HG02852 (cell line): Measurements from ENCODE around the gene PLPP2.

Source experiments
- ATAC-seq: cut with Tn5 transposase; IDR thresholded peaks from one replicate; pipeline ENCODE4 v1.9.1; 2021; ENCODE audit warnings: mild to moderate bottlenecking, moderate library complexity; ENCODE audit not compliant: unreplicated experiment

Gene PLPP2

GRCh38 chr19:294946-295686, 3.9 kb upstream of the PLPP2 start:
- ATAC-seq, result no peak

GRCh38 chr19:294341-294945, 3.2 kb upstream of the PLPP2 start:
- no peak for ATAC-seq

DNA sequence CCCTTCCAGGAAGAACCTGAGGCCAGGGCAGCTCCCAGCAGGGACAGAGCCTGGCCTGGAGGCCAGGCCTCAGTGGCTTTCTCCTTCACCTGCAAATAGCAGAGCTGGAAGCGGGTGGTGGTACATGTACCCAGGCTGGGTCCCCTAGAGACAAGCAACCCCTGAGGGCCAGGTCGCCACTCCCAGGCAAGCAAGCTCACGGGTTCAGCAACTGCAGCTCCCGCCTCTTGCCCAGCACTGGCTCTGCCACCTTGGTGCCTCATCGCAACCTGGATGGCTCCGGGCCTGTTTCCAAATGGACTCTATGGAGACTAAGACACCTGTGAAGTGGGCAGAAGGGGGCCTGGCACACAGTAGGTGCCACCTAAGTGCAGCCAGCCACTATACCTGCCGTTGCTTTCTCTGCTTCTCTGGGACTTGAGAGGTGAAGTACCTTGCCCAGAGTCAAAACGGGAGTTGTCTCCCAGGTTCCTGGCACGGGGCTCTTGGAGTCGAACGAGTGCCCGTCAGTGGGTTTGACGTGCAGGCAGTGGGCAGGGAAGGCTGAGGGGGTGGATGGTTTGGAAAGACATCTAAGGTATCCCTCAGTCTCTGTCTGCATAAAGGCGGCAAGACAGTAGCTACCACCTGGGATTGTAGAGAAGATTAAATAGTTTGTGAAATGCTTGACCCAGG, 2.4 kb upstream of the PLPP2 start:
- ATAC-seq, result no peak

DNA sequence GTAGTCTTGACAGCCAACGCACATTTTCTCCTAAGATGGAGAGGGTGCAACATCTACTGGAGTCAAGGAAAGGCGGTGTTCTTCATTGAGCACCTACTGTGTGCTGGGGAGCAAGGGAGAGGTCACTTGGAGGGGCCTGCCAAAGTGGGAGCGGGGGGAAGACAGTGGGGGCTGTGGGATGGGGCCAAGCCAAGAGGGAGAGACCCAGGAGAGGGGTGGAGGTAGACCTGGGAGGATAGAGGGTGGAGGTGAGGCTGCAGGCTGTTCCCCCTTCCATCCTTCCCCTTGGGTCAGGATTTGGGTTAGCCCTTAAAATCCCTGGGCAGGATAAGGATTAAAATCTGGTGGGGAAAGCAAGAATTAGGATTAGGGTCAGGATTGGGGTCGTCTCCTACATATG, 1.7 kb upstream of the PLPP2 start:
- ATAC-seq, result no peak

DNA sequence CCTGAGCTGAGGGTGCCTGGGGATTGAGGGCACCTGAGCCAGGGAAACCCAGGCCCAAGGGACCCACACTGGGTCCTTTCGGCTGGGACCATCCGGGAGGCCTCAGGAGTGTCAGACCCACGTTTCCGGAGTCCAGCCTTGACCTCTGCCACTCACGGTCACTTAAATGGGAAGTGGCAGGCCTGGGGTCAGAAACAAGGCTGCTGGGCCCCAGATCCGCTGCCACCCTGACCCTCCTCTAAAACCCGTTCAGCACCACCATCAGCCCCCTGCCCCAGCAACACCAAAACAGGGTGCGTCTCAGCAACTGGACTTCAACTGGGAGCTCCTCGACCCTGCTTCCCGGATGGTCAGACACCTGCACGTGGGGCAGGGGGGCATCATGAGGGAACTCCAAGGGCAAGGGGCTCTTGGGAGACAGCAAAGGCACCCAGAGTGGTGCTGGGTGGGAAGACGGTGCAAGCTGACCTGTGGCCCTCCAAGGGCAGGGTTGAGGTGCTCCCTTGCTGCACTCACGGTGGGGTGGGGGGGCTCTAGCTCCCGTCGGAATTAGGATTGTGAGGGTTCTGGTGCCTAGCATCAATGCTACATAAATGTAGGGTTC, 1.2 kb upstream of the PLPP2 start:
- ATAC-seq, result no peak

DNA sequence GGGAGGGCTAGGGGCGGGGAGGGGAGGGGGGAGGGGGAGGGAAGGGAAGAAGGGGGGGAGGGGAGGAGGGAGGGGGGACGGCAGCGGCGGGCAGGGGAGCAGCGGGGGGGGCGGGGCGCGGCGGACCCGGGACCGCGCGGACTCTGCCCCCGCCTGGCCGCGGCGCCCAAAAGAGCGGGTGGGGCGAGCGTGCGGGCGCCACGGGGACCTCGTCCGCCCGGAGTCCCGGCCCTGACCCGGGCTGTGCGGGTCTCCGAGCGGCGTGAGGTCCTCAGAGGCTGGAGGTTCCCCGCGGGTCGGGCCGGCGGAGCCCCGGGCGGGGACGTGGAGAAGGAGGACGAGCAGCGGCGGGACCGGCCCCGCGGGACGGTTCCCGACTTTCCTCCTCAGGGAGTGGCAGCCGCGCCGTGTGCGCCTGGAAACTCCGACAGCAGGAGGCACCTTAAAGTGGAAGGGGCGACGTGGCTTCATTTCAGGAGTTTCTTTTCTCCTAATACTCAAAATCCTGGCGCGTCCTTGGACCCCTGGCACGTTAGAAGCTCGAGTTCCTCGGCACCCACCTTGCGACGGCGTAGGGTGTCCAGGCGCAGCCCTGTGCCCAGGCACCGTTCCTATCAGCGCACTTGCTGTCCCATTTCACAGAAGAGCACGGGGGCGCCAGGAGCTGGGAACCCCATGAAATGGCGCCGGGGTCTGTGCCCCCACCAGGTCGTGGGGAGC, 518 bp upstream of the PLPP2 start:
- ATAC-seq, result no peak

DNA sequence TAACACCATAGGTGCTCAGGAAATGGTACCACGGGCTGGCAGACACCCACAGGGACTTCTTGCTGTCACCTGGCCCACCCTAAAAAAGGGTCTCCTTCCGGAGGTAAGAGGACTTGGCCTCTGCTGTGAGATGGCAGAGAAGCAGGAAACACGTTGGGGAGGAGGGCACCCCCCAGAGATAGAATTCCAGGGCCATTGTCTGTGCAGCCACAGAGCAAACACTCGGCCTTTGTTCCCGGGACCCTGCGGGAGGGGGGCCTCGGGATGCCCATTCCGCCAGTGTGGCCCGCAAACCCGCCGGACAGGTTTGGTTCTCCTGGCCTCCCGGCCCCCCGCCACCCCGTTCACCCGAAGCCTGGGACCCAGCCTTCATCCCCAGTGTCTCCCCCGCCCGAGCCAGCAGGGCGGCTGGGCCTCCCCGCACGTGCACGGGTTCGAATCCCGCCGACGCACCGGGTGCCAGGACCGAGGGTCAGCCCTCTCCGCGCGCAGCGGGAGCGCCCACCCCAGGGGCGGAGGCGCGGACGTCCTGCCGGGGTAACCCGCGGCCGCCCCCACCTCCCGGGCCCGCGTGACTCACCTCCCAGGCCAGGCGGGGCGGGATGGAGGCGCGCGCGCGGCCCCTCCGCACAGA, 714 bp downstream of the PLPP2 start:
- ATAC-seq, result no peak

- no peak for ATAC-seq
Observed at GRCh38 chr19:289651-290371, 1.4 kb downstream of the PLPP2 start.

DNA sequence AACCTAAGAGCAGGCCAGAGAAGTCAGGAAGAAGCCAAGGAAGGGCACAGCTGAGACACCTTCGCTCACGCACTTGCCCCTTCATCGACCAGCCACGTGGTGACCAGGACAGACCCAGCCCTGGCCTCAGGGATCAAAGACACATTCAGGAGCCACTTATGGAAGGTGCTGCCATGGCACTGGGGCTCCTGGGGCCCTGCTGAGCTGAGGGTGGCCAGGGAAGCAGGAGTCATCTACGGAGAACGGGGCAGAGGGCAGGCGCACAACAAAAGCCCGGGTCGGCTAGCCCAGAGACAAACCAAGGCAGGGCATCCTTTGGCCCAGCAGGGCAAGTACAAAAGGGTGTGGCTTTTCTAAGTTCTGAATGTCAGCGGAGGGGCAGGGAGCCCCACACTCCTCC, 2.3 kb downstream of the PLPP2 start:
- ATAC-seq, result no peak

- no peak for ATAC-seq
Observed at GRCh38 chr19:287381-287871, 3.8 kb downstream of the PLPP2 start.

DNA sequence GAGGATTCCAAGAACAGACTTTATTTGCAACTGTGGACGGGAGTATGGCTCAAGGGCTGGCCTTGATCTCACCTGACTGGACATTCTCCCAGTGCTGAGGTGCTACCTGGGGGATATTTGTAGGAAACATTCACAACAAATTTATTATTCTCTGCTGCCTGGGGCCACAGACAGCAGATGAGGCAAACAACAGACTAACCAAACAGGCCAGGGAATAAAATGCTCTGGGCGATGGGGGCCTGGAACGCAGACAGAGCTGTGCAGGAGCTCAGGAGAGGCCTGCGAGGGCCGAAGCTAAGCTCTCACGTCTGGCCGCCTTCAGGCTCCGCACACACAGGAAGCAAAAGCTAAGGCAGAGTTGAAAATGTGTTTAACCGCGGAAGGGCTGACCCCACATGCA, 7.8 kb downstream of the PLPP2 start:
- ATAC-seq, result no peak

DNA sequence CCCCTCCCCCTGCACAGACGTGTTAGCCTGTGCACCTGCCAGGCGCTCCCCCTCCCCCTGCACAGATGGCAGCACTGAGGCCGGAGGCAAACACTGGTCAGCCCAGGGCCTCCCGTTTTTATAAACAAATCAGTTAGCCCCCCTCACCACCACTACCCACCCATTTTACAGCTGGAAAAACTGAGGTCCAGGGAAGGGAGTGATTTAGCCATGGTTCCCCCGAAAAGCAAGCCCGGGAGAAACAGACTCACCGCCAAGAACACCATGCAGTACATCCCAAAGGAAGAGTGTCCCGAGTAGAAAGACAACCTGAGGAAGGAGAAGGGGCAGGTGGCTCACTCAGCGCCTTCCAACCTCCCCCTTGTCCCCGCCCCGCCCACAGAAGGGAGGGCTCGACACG, 8.7 kb downstream of the PLPP2 start:
- no peak for ATAC-seq

- no peak for ATAC-seq
Observed at GRCh38 chr19:281992-282391, 9.2 kb downstream of the PLPP2 start.

GRCh38 chr19:281156-281853, 9.9 kb downstream of the PLPP2 start:
- ATAC-seq, result no peak

DNA sequence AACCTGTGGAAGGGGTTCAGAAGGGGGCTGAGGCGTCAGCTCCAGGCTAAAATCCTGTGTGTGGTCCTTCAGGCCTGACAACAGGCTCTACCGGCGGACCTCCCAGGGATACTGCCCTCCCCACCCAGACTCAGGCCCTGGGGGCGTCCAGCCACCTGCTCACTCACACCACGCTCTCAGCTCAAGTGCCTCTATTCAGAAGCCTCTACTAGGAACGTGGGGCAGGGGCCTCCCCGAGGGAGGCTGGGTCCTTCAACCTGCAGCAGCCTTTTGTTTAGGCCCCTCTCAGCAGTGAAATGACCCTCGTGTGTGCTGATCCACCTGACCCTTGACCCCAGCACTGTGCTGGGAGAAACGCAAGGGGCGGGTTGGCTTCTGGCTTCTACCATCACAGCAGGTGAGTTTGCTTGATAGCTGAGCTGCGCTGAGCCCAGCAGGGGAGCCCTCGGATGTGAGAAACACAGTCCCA, 10.6 kb downstream of the PLPP2 start:
- ATAC-seq, result no peak

- no peak for ATAC-seq
Observed at GRCh38 chr19:279656-280055, 11.5 kb downstream of the PLPP2 start.

DNA sequence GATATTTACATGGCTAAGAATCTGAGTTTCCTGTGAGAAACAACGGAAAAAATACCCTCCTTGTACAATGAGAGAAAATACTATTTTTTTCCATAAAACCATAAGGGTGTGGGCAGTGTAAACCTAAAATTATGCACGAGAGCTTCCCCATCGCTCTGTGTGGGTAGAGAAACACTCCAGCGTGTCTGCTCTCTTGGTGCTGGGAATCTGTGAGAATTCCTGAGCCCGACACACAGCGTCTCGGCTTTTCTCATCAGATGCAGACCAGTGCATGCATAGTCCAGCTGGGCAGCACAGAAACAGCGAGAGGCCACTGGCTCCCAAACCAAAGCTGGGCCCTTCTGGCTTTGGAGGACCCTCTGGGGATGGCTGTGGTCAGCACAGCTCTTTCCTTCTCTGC, 12.0 kb downstream of the PLPP2 start:
- ATAC-seq, result no peak

- no peak for ATAC-seq
Observed at GRCh38 chr19:277581-278165, 13.5 kb downstream of the PLPP2 start.

- no peak for ATAC-seq
Observed at GRCh38 chr19:277131-277530, 14.1 kb downstream of the PLPP2 start.
